Activated CD4-positive, alpha-beta T cell treated with anti-CD3 and anti-CD28 coated beads, Interleukin-2, amount 50 U/mL, for 48 hours (primary cell): Measurements from ENCODE around the gene TTLL3.
"Not testable (repeated sequence)": the region's sequence is repeated elsewhere in the genome, so short reads cannot be mapped to it uniquely, and the experiment has no call there.

Source experiments
- DNase-seq, 2 experiments: peaks; one replicate each; pipeline ENCODE4 v3.0.0-alpha.2; 2020

The TTLL3 gene

GRCh38 chr3:9843715-9844438 lies 33.8 kb downstream of the TTLL3 start, which contains the start of gene RPUSD3:
Gene RPUSD3, minus strand, starts transcription at chr3:9844008. Its CDS starts 18 bp downstream, at chr3:9843990.
- DNase-seq = peak; percentile 98

- DNase-seq = no peak
Observed at GRCh38 chr3:9846231-9846630, 36.2 kb downstream of the TTLL3 start.

- no peak for DNase-seq
Observed at GRCh38 chr3:9846931-9847488, 36.9 kb downstream of the TTLL3 start.

- not testable (repeated sequence) for DNase-seq
Observed at GRCh38 chr3:9847870-9848269, 37.8 kb downstream of the TTLL3 start.

GRCh38 chr3:9848860-9849259 lies 38.8 kb downstream of the TTLL3 start:
- DNase-seq = not testable (repeated sequence)

- DNase-seq = not testable (repeated sequence)
Observed at GRCh38 chr3:9851383-9851782, 41.3 kb downstream of the TTLL3 start.

- not testable (repeated sequence) for DNase-seq
Observed at GRCh38 chr3:9851926-9852325, 41.9 kb downstream of the TTLL3 start.

- no peak for DNase-seq
Observed at GRCh38 chr3:9852528-9852927, 42.5 kb downstream of the TTLL3 start.

GRCh38 chr3:9854291-9854940 lies 44.4 kb downstream of the TTLL3 start:
- DNase-seq = not testable (repeated sequence)

- no peak for DNase-seq
Observed at GRCh38 chr3:9855594-9855993, 45.5 kb downstream of the TTLL3 start.

GRCh38 chr3:9859530-9860025 lies 49.5 kb downstream of the TTLL3 start:
- DNase-seq = no peak

- no peak for DNase-seq
Observed at GRCh38 chr3:9861201-9861600, 51.1 kb downstream of the TTLL3 start.

GRCh38 chr3:9861626-9862130 lies 51.6 kb downstream of the TTLL3 start:
- no peak for DNase-seq

- peak; percentile 30 to 33 for DNase-seq
Observed at GRCh38 chr3:9862391-9863057, 52.5 kb downstream of the TTLL3 start.

- DNase-seq = no peak
Observed at GRCh38 chr3:9863058-9863772, 53.2 kb downstream of the TTLL3 start.

- no peak for DNase-seq
Observed at GRCh38 chr3:9864200-9864927, 54.3 kb downstream of the TTLL3 start.

- DNase-seq = not testable (repeated sequence)
Observed at GRCh38 chr3:9865125-9865637, 55.1 kb downstream of the TTLL3 start.

- DNase-seq = no peak
Observed at GRCh38 chr3:9866639-9867038, 56.6 kb downstream of the TTLL3 start.

- no peak for DNase-seq
Observed at GRCh38 chr3:9867106-9867505, 57.0 kb downstream of the TTLL3 start.

GRCh38 chr3:9869955-9870354 lies 59.9 kb downstream of the TTLL3 start:
- no peak for DNase-seq

- DNase-seq = no peak
Observed at GRCh38 chr3:9870978-9871377, 60.9 kb downstream of the TTLL3 start.
